Parathyroid adenoma (tissue), 2 donors: ENCODE measurements around the gene DMC1.

Experiments used
- H2AFZ ChIP-seq: fragments of 300-600 bp; sonication (generic); one replicate; pipeline ENCODE4 v1.7.0; 2017; ENCODE audit warnings: antibody characterized with exemption, mild to moderate bottlenecking
- H3K27ac ChIP-seq: fragments of 300-600 bp; sonication (generic); one replicate; pipeline ENCODE4 v1.7.0; 2017
- H3K27me3 ChIP-seq: fragments of 300-600 bp; sonication (generic); one replicate; pipeline ENCODE4 v1.7.0; 2017; ENCODE audit warnings: low read length; ENCODE audit not compliant: control insufficient read depth, insufficient read depth
- H3K36me3 ChIP-seq: fragments of 300-600 bp; sonication (generic); one replicate; pipeline ENCODE4 v1.7.0; 2017; ENCODE audit warnings: low read length; ENCODE audit not compliant: control insufficient read depth, insufficient read depth
- H3K4me1 ChIP-seq: fragments of 300-600 bp; sonication (generic); one replicate; pipeline ENCODE4 v1.7.0; 2017; ENCODE audit warnings: control low read depth
- H3K4me2 ChIP-seq: fragments of 300-600 bp; sonication (generic); one replicate; pipeline ENCODE4 v1.7.0; 2017; ENCODE audit warnings: low read length
- H3K4me3 ChIP-seq: fragments of 300-600 bp; sonication (generic); one replicate; pipeline ENCODE4 v1.7.0; 2017; ENCODE audit warnings: low read depth, low read length
- H3K79me2 ChIP-seq: fragments of 300-600 bp; sonication (generic); one replicate; pipeline ENCODE4 v1.7.0; 2017; ENCODE audit warnings: control low read depth
- H3K9ac ChIP-seq: fragments of 300-600 bp; sonication (generic); one replicate; pipeline ENCODE4 v1.7.0; 2017; ENCODE audit warnings: mild to moderate bottlenecking
- H3K9me3 ChIP-seq: fragments of 300-600 bp; sonication (generic); one replicate; pipeline ENCODE4 v1.7.0; 2017; ENCODE audit warnings: low read length; ENCODE audit not compliant: control insufficient read depth
- TF ChIP-seq, protein P1 (sequence below): fragments of 300-600 bp; sonication (generic); IDR thresholded peaks from one replicate; pipeline ENCODE4 v1.7.0; 2017; ENCODE audit warnings: antibody characterized with exemption, mild to moderate bottlenecking
- donor health status: primary hyperparathyroidism.

DMC1 gene

DNA sequence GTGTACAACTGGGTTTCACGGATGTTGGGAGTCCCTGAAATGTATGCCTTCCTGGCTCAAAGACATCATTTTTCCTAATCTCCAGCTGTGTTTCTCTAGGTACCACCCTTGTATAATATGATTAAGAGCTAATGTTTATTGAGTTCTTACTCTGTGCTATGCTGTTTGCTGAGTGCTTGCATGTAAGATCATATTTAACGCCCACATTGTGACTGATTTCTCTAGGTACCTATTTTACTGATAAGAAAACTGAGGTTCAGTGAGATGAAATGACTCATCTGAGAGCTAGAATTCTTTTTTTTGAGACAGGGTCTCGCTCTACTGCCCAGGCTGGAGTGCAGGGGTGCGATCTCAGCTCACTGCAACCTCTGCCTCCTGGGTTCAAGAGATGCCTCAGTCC lies 43.6 kb upstream of the DMC1 start:
- TF ChIP-seq, protein P1, sequence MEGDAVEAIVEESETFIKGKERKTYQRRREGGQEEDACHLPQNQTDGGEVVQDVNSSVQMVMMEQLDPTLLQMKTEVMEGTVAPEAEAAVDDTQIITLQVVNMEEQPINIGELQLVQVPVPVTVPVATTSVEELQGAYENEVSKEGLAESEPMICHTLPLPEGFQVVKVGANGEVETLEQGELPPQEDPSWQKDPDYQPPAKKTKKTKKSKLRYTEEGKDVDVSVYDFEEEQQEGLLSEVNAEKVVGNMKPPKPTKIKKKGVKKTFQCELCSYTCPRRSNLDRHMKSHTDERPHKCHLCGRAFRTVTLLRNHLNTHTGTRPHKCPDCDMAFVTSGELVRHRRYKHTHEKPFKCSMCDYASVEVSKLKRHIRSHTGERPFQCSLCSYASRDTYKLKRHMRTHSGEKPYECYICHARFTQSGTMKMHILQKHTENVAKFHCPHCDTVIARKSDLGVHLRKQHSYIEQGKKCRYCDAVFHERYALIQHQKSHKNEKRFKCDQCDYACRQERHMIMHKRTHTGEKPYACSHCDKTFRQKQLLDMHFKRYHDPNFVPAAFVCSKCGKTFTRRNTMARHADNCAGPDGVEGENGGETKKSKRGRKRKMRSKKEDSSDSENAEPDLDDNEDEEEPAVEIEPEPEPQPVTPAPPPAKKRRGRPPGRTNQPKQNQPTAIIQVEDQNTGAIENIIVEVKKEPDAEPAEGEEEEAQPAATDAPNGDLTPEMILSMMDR: no peak
- no peak overlapping the region for H3K4me2 ChIP-seq

DNA sequence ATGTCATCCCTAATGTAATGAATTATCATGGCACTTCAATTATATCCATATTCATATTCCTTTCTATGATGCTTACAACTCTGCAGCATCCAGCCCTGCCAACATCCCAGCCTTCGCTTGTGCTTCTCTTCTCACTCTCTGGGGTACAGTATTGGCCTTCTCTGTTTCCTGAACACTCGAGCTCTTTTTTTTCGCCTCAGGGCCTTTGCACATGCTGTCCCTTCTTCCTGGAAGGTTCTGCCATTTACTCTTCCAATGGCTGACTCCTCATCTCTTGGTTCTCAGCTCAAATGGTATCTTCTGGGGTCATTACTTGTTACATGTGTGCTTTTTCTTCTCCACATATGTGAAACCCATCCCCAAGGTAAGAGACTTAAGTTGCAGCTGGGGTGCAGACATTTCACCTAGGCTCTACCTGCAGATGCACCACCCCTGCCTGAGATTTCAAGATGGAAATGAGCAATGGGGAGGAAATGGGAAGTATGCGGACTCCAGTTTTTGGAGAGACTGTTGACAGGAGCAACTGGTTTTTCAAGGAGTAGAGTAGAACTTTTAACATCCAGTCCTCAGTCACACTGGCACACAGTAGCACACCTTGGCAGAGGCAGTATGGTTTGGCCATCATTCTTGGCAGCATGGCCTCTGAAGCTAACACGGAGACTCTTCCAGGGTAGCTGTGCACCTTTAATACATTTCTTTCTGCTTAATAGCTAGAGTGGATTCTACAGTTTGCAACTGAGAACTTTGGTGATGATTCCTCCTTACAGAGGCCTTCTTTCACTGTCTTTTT lies 42.4 kb upstream of the DMC1 start:
- Histone ChIP-seq H3K27ac (no peak overlapping the region), H3K4me3 (no peak overlapping the region), H3K36me3 (no peaks in the 10 kb centered on the region), H3K4me1 (no peaks in the 10 kb centered on the region), H3K27me3 (no peaks in the 10 kb centered on the region), H3K9ac (no peak overlapping the region), H3K4me2 (no peak overlapping the region), H2AFZ (no peak overlapping the region), H3K9me3 (no peaks in the 10 kb centered on the region), H3K79me2 (no peaks in the 10 kb centered on the region)
- TF ChIP-seq, protein P1: no peak

More for the DNA sequence above, 43.6 kb upstream of the DMC1 start:
- Histone ChIP-seq H2AFZ (no peak overlapping the region), H3K27me3 (no peaks in the 10 kb centered on the region), H3K4me1 (no peaks in the 10 kb centered on the region), H3K4me3 (no peak overlapping the region), H3K9ac (no peak overlapping the region), H3K27ac (no peak overlapping the region), H3K9me3 (no peaks in the 10 kb centered on the region), H3K36me3 (no peaks in the 10 kb centered on the region), H3K79me2 (no peaks in the 10 kb centered on the region)

DNA sequence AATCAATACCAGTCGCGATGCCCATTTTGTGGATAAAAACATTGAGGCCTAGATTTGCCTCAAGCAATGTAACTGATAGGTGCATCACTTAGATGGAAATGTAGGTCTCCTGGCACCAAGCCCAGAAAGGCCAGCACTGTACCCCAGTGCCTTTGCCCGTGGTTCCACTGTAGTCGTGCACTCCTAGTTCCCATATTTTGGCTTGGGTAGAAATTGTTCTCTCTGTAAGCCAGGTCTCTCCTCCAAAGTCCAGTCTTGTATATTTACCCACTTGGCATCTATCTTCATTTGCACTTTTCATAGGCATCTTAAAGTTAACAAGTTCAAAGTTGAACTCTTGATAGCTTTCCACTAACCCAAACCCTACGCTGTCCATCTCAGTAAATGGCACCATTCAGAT lies 41.6 kb upstream of the DMC1 start:
- Histone ChIP-seq H2AFZ (no peak overlapping the region), H3K4me3 (no peak overlapping the region), H3K27ac (no peak overlapping the region), H3K4me1 (no peaks in the 10 kb centered on the region), H3K4me2 (no peak overlapping the region), H3K36me3 (no peaks in the 10 kb centered on the region), H3K9me3 (no peaks in the 10 kb centered on the region), H3K79me2 (no peaks in the 10 kb centered on the region), H3K27me3 (no peaks in the 10 kb centered on the region), H3K9ac (no peak overlapping the region)
- TF ChIP-seq, protein P1: no peak

DNA sequence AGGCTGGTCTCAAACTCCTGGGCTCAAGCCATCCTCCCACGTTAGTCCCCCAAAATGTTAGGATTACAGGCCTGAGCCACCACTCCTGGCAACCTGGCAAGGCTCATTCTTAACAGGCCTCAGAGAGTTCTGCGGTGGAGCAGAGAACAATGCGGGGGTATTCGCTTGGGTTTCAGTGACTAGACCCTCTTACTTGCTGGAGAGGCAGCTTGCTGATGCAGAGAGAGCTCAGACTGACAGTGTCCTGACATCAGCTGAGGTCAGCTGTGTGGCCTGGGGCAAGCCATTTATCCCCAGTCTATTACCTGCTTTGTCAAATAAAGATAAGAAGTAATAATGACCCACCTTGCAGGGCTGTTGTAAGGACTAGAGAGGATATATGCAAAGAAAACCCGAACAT lies 40.3 kb upstream of the DMC1 start:
- Histone ChIP-seq H3K4me2 (no peak overlapping the region), H3K27ac (no peak overlapping the region), H3K4me1 (no peaks in the 10 kb centered on the region), H3K27me3 (no peaks in the 10 kb centered on the region), H3K9me3 (no peaks in the 10 kb centered on the region), H3K36me3 (no peaks in the 10 kb centered on the region), H3K79me2 (no peaks in the 10 kb centered on the region), H3K9ac (no peak overlapping the region), H2AFZ (no peak overlapping the region), H3K4me3 (no peak overlapping the region)
- TF ChIP-seq, protein P1: no peak
